HepG2 (cell line): Measurements from ENCODE around the gene CADPS. TPM values are rescaled to one million over a fixed set of nuclear protein-coding genes. Genes with fewer than 3 reads are reported as not detected.

Source experiments
- ATAC-seq: fragments of 200-7000 bp; cut with Tn5 transposase; 3 replicates; pipeline ENCODE4 v1.9.1; 2020; ENCODE audit warnings: mild to moderate bottlenecking, moderate library complexity
- BruUV-seq: library from RNA; stranded (reverse); fragments of 400-500 nt; replicated peaks from 2 replicates; lab custom pipeline; 2021; lab: Mats Ljungman, UMichigan
- CTCF ChIA-PET: fragments of 300-600 bp; formaldehyde crosslinking; extraction: SDS; loops from one replicate; lab custom pipeline; 2021; ENCODE audit warnings: low total read pairs, inconsistent platforms, low intra/inter-chr PET ratio; lab: Yijun Ruan, JAX
- POLR2A ChIA-PET: fragments of 350-600 bp; sonication (Branson Sonifier 250); formaldehyde crosslinking; loops from one replicate; lab custom pipeline; 2020; ENCODE audit warnings: antibody characterized with exemption, inconsistent platforms; lab: Yijun Ruan, JAX
- DNase-seq: peaks from one replicate; pipeline ENCODE4 v3.0.0-alpha.2; 2015; ENCODE audit warnings: low spot score
- FAIRE-seq: peaks from 3 replicates; lab custom pipeline; 2011; peaks lifted over from hg19 to GRCh38; lab: Jason Lieb, UNC
- H2AFZ ChIP-seq: one replicate; pipeline ENCODE4 v1.6.1; 2011; ENCODE audit warnings: low read length, inconsistent platforms
- H3K27ac ChIP-seq: fragments of 300-600 bp; 3 replicates; pipeline ENCODE4 v1.8.0; 2011; ENCODE audit warnings: mixed run types, mild to moderate bottlenecking, mixed read lengths, low read length, inconsistent platforms; ENCODE audit not compliant: insufficient read depth; ENCODE audit errors: extremely low read length
- H3K27me3 ChIP-seq, 2 experiments: fragments of 200-600 bp in 1 of 2; 2 replicates in 1 of 2; 3 replicates in 1 of 2; pipeline versions ENCODE4 v1.6.0 to v1.8.0; 2011; ENCODE audit warnings: low read length in 2 of 2, mild to moderate bottlenecking in 2 of 2, moderate library complexity in 2 of 2, inconsistent platforms in 1 of 2; ENCODE audit not compliant: insufficient read depth in 2 of 2, control insufficient read depth in 1 of 2
- H3K36me3 ChIP-seq, 2 experiments: fragments of 200-600 bp in 1 of 2; replicated peaks in 1 of 2; 2 replicates in 1 of 2; 3 replicates in 1 of 2; pipeline versions ENCODE4 v1.5.1 to v1.8.0; 2011; ENCODE audit warnings: low read length in 2 of 2, inconsistent platforms in 1 of 2; ENCODE audit not compliant: insufficient read depth in 2 of 2, control insufficient read depth in 1 of 2
- H3K4me1 ChIP-seq: 2 replicates; pipeline ENCODE4 v1.5.1; 2012; ENCODE audit warnings: low read length, inconsistent platforms; ENCODE audit not compliant: insufficient read depth
- H3K4me2 ChIP-seq: 2 replicates; pipeline ENCODE4 v1.6.0; 2011; ENCODE audit warnings: low read depth, low read length, inconsistent platforms
- H3K4me3 ChIP-seq, 3 experiments: fragments of 200-600 bp in 1 of 3; sonication (generic), shearing (Covaris generic) in 1 of 3; replicated peaks in 1 of 3; 2 replicates each; pipeline ENCODE4 v1.5.1; 2011 to 2016; ENCODE audit warnings: low read length in 3 of 3, inconsistent platforms in 2 of 3, low read depth in 2 of 3, mild to moderate bottlenecking in 2 of 3, control low read depth in 1 of 3, mixed read lengths in 1 of 3; ENCODE audit not compliant: insufficient read depth in 1 of 3
- H3K79me2 ChIP-seq: one replicate; pipeline ENCODE4 v1.6.1; 2011; ENCODE audit warnings: low read length, inconsistent platforms; ENCODE audit not compliant: insufficient read depth
- H3K9ac ChIP-seq: 2 replicates; pipeline ENCODE4 v1.6.0; 2011; ENCODE audit warnings: mild to moderate bottlenecking, low read depth, low read length, inconsistent platforms; ENCODE audit not compliant: insufficient read depth
- H3K9me3 ChIP-seq: 2 replicates; pipeline ENCODE4 v1.5.1; 2012; ENCODE audit warnings: mild to moderate bottlenecking, low read length
- H4K20me1 ChIP-seq: 2 replicates; pipeline ENCODE4 v1.6.0; 2011; ENCODE audit warnings: inconsistent platforms, mild to moderate bottlenecking, low read length, moderate library complexity; ENCODE audit not compliant: insufficient read depth
- CBX1 ChIP-seq: IDR thresholded peaks from one replicate; pipeline ENCODE4 v1.6.1; 2016; ENCODE audit warnings: antibody characterized with exemption, low read depth
- CBX5 ChIP-seq: sonication (generic); formaldehyde crosslinking; IDR thresholded peaks from 2 replicates; pipeline ENCODE4 v1.4.0; 2020; ENCODE audit warnings: missing genetic modification reagents, borderline replicate concordance
- CENPX ChIP-seq: sonication (generic); formaldehyde crosslinking; IDR thresholded peaks from 2 replicates; pipeline ENCODE4 v1.9.0; 2021; ENCODE audit warnings: mild to moderate bottlenecking, missing genetic modification reagents, moderate library complexity
- MIXL1 ChIP-seq: IDR thresholded peaks from 2 replicates; pipeline ENCODE4 v1.6.1; 2016
- PAX8 ChIP-seq: sonication (generic); formaldehyde crosslinking; IDR thresholded peaks from 2 replicates; pipeline ENCODE4 v1.8.0; 2022; ENCODE audit warnings: mild to moderate bottlenecking, missing genetic modification reagents, borderline replicate concordance
- SP4 ChIP-seq: sonication (generic); formaldehyde crosslinking; IDR thresholded peaks from 2 replicates; pipeline ENCODE4 v1.8.1; 2023; ENCODE audit warnings: mild to moderate bottlenecking, missing genetic modification reagents
- SRY ChIP-seq: sonication (generic); formaldehyde crosslinking; IDR thresholded peaks from 2 replicates; pipeline ENCODE4 v1.8.0; 2022; ENCODE audit warnings: mild to moderate bottlenecking, missing genetic modification reagents
- ZBTB10 ChIP-seq: sonication (generic); formaldehyde crosslinking; IDR thresholded peaks from 2 replicates; pipeline ENCODE4 v1.4.0; 2020; ENCODE audit warnings: missing genetic modification reagents, borderline replicate concordance
- ZFAT ChIP-seq: sonication (generic); formaldehyde crosslinking; conservative IDR thresholded peaks from 2 replicates; pipeline ENCODE4 v1.8.1; 2023; ENCODE audit warnings: missing genetic modification reagents, inconsistent platforms
- ZFP41 ChIP-seq: sonication (generic); formaldehyde crosslinking; IDR thresholded peaks from 2 replicates; pipeline ENCODE4 v1.4.0; 2020; ENCODE audit warnings: mild to moderate bottlenecking, missing genetic modification reagents, borderline replicate concordance
- ZNF30 ChIP-seq: sonication (generic); formaldehyde crosslinking; IDR thresholded peaks from 2 replicates; pipeline ENCODE4 v1.5.0; 2020; ENCODE audit warnings: mild to moderate bottlenecking, missing genetic modification reagents
- ZNF572 ChIP-seq: sonication (generic); formaldehyde crosslinking; IDR thresholded peaks from 2 replicates; pipeline ENCODE4 v1.5.1; 2020; ENCODE audit warnings: mild to moderate bottlenecking, missing genetic modification reagents
- ZNF589 ChIP-seq: sonication (generic); formaldehyde crosslinking; conservative IDR thresholded peaks from 2 replicates; pipeline ENCODE4 v1.8.0; 2022; ENCODE audit warnings: mild to moderate bottlenecking, moderate library complexity, missing genetic modification reagents
- ZNF768 ChIP-seq: sonication (generic); formaldehyde crosslinking; IDR thresholded peaks from 2 replicates; pipeline ENCODE4 v1.4.0; 2020; ENCODE audit warnings: missing genetic modification reagents
- ZNF841 ChIP-seq: sonication (generic); formaldehyde crosslinking; IDR thresholded peaks from 2 replicates; pipeline ENCODE4 v1.8.1; 2023; ENCODE audit warnings: missing genetic modification reagents, borderline replicate concordance
- WGBS: methylation state at CpG from one replicate; pipeline ENCODE4 v1.1.6; 2017; ENCODE audit warnings: low lambda C conversion rate; 5-methylcytosine and 5-hydroxymethylcytosine counted together
- in situ Hi-C: cut with HindIII; loops from 2 replicates; pipeline ENCODE4 v1.10.0; 2017; ENCODE audit warnings: low pct_unique_long_range_greater_than_20kb; ENCODE audit not compliant: extremely low pct_ligation_motif_present
- intact Hi-C: fragments of 100-400 bp; cut with micrococcal nuclease; formaldehyde crosslinking; loops from one replicate; pipeline ENCODE4 v1.10.0; 2022; ENCODE audit not compliant: unreplicated experiment
- polyA plus RNA-seq, 8 experiments: library from polyadenylated mRNA; depleted of rRNA in 3 of 8; stranded (reverse) in 7 of 8; unstranded in 1 of 8; fragments of >200 nt; fragmentation: Illumina TruSeq in 4 of 8; extraction: Trizol in 4 of 8; gene quantifications; 2 replicates each; pipeline versions ENCODE4 v1.2.1 to v1.2.3, GENCODE V29; 2011 to 2016; ENCODE audit warnings: low read depth in 4 of 8, missing spikeins in 1 of 8, mixed read lengths in 1 of 8; ENCODE audit not compliant: insufficient read depth in 1 of 8
- total RNA-seq, 5 experiments: library from RNA; depleted of rRNA; stranded (reverse); fragments of >200 nt; fragmentation: Illumina TruSeq; extraction: Trizol; gene quantifications; 2 replicates each; pipeline ENCODE4 v1.2.3, GENCODE V29; 2016; ENCODE audit warnings: low read depth in 1 of 5

CADPS gene
- total and polyA plus RNA-seq, 2 of the 13 experiments (the other 11 are each of a cell fraction or from before 2014, with no cell fraction given) = not detected

GRCh38 chr3:62557450-62557849 lies 317.8 kb downstream of the CADPS start:
- intact Hi-C loops (no loop called here), in situ Hi-C loops (loop anchor here (5.0 to 10.0 kb wide), 2 partner anchors 225 to 353 kb away; no protein-coding TSS in a partner anchor)
- Histone ChIP-seq H3K9ac (no peak overlapping the region), H3K4me2 (no peak overlapping the region), H3K79me2 (no peaks in the 10 kb centered on the region), H3K9me3 (no peaks in the 10 kb centered on the region), H2AFZ (no peak overlapping the region), H3K27me3 (no peaks in the 10 kb centered on the region), H3K4me1 (no peaks in the 10 kb centered on the region), H3K4me3 (no peak overlapping the region), H3K36me3 (no peaks in the 10 kb centered on the region), H3K27ac (no peak overlapping the region), H4K20me1 (no peaks in the 10 kb centered on the region)
- ChIA-PET POLR2A (no interaction called here), CTCF (interaction anchor here (2.4 kb wide), 1 partner anchor 225 kb away, joined by 18 read pairs; no protein-coding TSS in a partner anchor)
- WGBS = 0% methylated on average over 2 of the region's 5 CpGs
- BruUV-seq = no TSS peak
- DNase-seq = no peak
- FAIRE-seq = no peak
- ATAC-seq = no peak
- TF ChIP-seq ZNF768 (CRISPR knock-in tag) (peak; percentile 41; the same call in 1 of the 2 replicates), ZNF589 (CRISPR knock-in tag) (no peak)

GRCh38 chr3:62556121-62556815 lies 318.9 kb downstream of the CADPS start:
- Histone ChIP-seq H3K9me3 (no peaks in the 10 kb centered on the region), H3K4me2 (no peak overlapping the region), H3K27me3 (no peaks in the 10 kb centered on the region), H4K20me1 (no peaks in the 10 kb centered on the region), H2AFZ (no peak overlapping the region), H3K9ac (no peak overlapping the region), H3K4me1 (no peaks in the 10 kb centered on the region), H3K27ac (no peak overlapping the region), H3K36me3 (no peaks in the 10 kb centered on the region), H3K79me2 (no peaks in the 10 kb centered on the region), H3K4me3 (no peak overlapping the region)
- in situ Hi-C loops = loop anchor here (5.0 to 10.0 kb wide), 2 partner anchors 224 to 351 kb away; no protein-coding TSS in a partner anchor
- DNase-seq (no peak), ATAC-seq (no peak), FAIRE-seq (no peak)
- no TSS peak for BruUV-seq
- ChIA-PET POLR2A (no interaction called here), CTCF (no interaction called here)
- intact Hi-C loops = no loop called here
- WGBS = 43% methylated on average over 9 of the region's 10 CpGs
- no peak for TF ChIP-seq ZBTB10 (CRISPR knock-in tag)
- TF ChIP-seq ZNF30 (CRISPR knock-in tag) = no peak
- TF ChIP-seq MIXL1 = no peak
- TF ChIP-seq ZNF841 (CRISPR knock-in tag) = no peak
- TF ChIP-seq SP4 (CRISPR knock-in tag) = no peak
- TF ChIP-seq ZNF572 (CRISPR knock-in tag) = no peak
- no peak for TF ChIP-seq ZFAT (CRISPR knock-in tag)
- no peak for TF ChIP-seq CENPX (CRISPR knock-in tag)
- TF ChIP-seq SRY (CRISPR knock-in tag) = no peak
- TF ChIP-seq CBX5 = no peak
- no peak for TF ChIP-seq ZFP41 (CRISPR knock-in tag)
- TF ChIP-seq CBX1 = no peak
- no peak for TF ChIP-seq PAX8 (CRISPR knock-in tag)
